Skin epidermis (tissue), 12 donors: ENCODE data around the gene TFCP2L1.

Source experiments
- H3K27ac ChIP-seq, 21 experiments: fragments of 200-600 bp; sonication (generic) in 11 of 21; one replicate each; pipeline ENCODE4 v1.5.0; 2020; ENCODE audit warnings: mild to moderate bottlenecking in 3 of 21, inconsistent platforms in 2 of 21, moderate library complexity in 2 of 21
- H3K4me3 ChIP-seq, 7 experiments: fragments of 200-600 bp; sonication (generic) in 2 of 7; one replicate each; pipeline ENCODE4 v1.5.0; 2020; ENCODE audit warnings: inconsistent platforms in 2 of 7, mild to moderate bottlenecking in 2 of 7, moderate library complexity in 1 of 7

TFCP2L1 gene

DNA sequence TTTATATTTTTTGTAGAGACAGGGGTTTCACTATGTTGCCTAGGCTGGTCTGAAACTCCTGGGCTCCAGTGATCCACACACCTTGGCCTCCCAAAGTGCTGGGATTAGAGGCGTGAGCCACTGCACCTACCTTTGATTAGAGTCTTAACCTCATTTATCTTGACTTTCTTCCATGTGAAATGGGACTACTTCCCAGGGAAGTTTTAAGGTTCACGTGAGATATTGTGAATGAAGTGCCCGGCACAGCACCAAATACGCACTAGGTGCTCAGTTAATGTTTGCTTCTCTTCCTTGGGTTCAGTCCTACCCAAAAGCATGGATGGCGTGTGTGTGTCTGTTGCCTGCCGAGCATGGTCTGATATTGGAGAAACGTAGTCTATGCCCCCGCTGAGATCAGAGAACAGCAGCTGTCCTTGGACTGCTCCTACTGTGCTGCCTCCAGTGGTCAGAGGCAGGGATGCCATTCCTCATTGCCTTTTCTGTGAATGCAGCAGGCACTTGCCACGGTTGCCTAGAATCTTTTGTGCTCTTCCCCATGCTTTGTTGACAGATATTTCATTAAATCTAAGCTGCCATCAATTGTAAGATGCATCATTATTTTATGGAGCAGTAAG is 12.3 kb upstream of the TFCP2L1 start:
- H3K27ac ChIP-seq, result no peak overlapping the region
- no peak overlapping the region for H3K4me3 ChIP-seq

DNA sequence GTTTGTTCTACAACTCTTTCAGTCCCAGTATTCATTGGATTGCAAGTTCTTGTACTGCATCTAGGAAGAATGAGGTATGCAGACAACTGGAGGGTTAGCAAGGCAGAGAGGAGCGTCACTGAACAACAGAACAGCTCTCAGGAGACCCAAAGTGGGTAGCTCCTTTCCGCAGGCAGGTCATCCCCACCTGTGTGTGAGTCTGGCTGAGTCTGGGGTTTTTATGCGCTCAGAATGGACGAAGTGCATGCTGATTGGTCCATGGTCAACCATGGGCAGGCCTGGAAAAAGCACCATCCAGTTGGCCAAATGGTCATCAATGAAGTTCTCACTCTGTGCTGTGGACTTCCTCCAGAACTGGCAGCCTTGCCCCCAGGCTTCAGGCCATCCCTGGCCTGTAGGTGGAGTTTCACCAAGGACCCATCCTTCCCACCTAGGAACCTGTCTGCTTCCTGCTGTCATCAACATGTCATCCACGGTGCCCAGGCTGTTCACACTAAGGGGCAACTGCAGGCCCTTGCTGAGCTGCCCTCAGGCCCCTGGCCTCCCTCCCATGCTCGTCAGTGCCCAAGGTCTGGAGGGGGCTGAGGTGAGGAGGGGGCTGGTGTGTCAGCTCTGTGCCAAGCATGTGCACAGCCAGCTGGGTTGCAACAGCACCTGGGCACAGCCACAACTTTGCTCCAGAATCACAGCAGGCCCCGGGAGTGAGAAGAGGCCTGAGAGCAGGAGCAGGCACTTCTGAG is 11.1 kb upstream of the TFCP2L1 start:
- H3K4me3 ChIP-seq, result no peak overlapping the region
- H3K27ac ChIP-seq, result no peak overlapping the region

DNA sequence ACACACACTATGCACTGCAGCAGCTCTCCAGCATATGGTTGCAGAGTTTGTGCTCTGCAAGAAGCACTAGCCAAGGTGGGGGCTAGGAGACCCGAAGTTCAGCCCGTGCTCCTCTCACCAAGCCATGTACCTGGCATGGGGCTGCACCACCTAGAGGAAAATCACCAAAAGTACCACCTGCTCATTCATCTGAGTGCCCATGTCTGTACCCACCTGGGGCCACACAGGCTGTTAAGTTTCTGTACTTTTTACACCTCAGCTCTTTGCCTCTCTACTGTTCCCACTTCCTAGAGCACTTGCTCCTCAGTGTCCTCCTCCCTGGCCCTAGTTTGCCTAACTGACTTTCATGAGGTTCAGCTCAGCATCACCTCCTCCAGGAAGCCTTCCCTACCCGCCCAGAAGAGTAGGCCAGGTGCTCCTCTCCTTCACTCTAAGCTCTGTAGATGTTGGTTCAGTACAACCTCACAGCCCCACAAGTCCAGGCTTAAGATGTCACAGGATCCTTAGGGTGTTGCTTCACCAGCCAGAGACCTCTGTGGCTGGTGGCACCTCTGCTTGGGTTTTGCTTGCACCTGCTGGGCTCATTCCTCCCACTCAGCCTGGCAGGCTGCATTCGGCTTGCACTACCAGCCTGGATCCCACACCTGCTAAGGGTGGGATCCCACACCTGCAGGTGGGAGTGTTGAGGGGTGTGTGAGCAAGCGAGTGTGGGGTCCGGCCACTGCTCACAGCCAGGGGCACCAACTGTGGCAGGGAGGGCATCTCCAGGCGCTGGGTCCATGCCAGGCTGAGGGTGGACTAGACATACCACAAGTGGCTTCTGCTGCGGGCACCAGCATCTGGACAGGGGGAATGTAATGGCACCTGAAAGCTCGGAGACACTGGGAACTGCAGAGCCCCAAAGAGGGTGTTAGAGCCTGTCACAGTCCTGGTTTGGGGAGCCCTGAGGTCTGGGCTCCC is 10.2 kb upstream of the TFCP2L1 start:
- H3K27ac ChIP-seq, result no peak overlapping the region

DNA sequence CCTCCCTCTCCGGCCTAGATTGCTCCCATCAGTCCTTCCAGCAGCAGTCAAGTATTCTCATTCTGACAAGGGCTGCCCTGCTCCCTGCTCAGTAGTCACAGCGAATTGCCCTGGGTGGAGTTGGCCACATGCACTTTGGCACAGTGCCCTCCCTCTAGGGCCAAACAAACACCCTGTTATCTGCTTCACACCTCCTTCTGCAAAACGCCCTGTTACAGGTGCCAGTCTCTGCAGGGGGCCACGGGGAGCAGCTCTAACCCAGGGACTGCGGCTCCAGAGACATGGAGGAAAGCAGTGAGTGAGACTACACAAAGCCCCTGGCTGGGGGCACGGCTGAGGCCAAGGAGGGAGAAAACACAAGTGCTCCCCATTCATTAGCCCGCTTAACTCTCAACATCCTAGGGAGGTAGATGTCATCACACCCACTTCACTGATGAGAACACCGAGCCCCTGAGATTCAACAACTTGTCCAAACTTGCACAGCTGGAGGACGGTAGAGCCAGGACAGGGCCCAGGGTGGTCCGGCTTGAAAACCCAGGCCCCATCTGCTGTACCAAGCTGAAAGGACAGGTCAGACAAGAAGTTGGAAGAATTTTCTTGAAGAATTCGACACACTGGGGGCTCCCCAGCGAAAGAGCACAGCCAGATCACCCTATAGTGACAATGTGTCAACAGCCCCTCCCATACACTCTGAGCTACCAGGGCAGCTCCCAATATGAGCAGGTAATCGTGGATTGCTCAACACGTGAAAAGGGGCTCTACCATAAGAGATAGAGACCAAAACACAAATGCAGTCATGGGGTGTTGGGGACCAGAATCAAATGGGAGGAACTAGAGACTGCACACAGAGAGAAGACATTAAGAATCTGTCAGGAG is 8.7 kb upstream of the TFCP2L1 start:
- Histone ChIP-seq H3K27ac (no peak overlapping the region), H3K4me3 (no peak overlapping the region)

More for the DNA sequence above, 10.2 kb upstream of the TFCP2L1 start:
- H3K4me3 ChIP-seq, result no peak overlapping the region

DNA sequence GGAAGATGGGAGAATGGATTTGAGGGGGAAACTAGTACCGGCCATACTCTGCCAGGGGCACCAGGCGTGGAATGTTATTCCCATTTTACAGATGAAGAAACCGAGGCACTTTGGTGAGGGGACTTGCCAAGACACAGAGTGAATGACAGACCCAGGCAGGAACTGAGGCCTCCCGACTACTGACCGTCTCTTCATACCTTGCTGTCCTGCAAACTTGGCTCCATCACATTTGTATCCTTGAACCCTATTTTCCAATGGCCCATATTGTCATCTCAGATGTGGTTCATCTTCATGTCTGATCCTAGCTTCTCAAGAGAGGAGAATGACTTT is 6.2 kb upstream of the TFCP2L1 start:
- H3K27ac ChIP-seq, result no peak overlapping the region

DNA sequence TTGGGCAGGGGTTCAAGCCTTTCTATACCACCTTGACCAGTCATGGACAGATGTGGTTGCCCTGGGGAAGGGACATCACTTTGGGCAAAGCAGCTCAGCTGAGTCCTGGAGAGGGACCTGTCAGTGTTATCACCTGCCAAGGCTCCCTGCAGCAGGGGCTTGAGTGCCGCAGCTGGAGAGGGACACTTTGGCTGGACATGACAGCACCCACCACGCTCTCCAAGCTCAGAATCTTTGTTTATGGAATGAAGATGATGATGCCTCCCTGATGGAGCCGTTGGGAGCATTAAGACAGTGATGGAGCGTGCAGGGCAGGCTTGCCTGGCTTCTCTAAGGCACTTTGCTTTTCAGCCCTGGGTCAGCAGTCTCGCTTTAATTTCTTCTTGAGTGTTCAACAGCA is 4.3 kb upstream of the TFCP2L1 start:
- no peak overlapping the region for H3K4me3 ChIP-seq
- H3K27ac ChIP-seq, result no peak overlapping the region

More for the DNA sequence above, 6.2 kb upstream of the TFCP2L1 start:
- H3K4me3 ChIP-seq, result no peak overlapping the region

DNA sequence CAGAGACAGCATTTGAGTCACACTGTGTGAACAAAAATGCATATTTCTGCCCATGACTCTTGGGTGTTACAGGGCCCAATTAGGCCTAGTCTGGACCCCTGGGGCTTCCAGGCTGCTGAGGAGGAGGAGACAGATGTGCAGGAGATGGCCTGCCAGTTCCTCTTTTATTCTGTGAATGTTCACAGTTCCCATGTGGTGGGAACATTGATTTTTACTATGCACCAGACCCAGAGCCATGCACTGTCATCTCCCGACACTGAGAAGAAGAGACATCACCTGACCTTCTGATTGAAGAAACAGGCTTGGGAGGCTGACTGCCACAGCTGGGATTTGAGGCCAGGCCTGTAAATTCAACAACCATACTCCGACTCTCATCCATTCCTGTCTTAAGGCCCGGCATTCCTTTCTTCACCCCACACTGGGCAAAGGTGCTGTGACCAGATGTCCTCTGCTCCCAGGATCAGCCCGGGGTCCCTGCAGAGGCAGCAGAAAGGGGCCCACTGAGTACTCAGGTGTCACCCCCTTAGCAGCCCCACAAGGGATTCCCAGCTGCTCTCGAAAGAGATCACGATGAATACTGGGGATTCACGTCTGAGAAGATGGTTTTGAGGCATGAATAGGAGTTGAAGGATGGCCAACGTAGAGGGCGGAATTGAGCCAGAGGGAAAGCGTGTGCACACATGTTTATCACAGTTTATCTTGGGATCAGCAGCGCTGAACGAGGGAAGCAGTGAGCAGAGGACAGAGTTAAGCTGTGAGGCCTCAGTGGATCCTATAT is 3.6 kb upstream of the TFCP2L1 start:
- Histone ChIP-seq H3K4me3 (no peak overlapping the region), H3K27ac (no peak overlapping the region)

DNA sequence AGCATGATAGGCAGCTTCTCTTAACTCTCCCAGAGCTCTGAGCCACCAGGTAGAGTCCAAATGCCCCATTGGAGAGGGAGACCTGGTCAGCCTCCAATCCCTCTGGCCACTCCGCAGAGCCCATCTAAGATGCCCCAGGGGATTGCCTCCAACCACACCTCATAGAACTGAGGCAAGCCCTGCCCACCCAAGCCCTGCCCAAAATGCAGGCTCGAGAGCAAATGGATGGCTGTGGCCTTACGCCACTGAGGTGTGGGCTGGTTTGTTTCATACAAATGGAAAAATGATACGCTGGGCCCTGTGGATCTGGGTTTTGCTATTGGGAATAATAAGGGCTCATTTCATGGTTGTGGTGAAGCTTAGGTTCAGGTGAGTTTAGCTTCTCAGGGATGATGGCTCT is 3.0 kb upstream of the TFCP2L1 start:
- H3K27ac ChIP-seq, result no peak overlapping the region
- no peak overlapping the region for H3K4me3 ChIP-seq

DNA sequence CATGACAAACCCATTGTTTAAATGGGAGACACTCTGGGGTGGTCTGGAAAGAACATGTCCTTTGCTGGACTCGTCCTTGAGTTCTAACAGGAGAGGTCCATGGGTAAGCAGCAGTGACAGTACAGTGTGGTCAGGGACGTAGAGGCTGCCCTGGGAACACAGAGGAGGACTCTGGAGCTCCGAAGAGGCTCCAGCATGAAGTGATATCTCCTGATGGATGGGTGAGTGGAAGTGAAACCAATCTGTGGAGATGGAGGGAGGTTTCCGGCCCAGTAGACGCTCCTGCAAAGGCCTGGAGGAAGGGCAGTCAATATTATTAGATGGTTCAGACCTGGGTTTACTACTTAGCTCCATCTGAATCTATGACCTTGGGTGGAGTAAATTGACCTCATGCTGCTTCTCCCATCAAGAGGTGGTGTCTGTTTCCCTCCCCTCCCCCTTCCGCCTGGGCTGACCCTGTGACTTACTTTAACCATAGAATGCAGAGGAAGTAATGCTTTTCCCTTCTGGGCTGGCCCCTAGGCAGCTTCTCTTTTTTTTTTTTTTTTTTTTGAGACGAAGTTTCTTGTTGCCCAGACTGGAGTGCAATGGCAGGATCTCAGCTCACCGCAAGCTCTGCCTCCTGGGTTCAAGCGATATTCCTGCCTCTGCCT is 2.3 kb upstream of the TFCP2L1 start:
- Histone ChIP-seq H3K27ac (no peak overlapping the region), H3K4me3 (no peak overlapping the region)

DNA sequence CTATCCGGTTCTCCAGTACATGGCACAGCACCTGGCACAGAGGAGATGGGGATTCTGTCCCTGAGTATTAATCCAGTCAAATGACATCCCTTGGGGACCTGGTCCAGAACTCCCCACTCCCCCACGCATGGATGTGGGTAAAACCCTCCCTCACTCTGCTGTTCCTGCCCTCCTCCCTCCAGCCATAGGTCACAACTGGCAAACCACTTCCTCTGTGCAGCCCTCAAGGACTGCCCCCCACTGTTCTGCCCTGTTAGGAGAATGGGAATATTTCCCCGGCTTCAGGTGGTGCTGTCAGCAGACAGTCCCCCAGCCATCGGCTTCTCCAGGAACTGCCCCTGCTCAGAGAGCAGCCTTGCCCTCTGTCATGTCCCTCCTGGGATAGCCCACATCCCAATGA is 1.5 kb upstream of the TFCP2L1 start:
- Histone ChIP-seq H3K27ac (no peak overlapping the region), H3K4me3 (no peak overlapping the region)

DNA sequence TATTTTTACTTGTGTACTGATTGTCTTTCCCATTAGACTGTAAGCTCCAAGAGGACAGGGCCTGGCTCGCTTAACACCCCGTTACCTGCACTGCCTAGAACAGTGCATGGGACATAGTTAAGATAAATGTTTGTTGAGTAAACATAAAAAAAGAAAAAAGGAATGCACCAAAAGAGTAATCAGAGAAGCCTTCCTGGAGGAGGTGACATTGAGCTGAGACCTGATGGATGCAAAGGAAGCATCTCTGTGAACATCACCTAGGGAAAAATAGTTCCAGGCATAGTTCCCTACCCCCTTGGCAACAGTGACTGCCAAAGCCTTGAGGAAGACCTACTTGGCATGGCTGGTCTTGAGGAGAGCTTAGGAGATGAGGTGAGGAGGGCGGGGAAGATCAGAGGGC is 924 bp upstream of the TFCP2L1 start:
- Histone ChIP-seq H3K4me3 (no peak overlapping the region), H3K27ac (no peak overlapping the region)

DNA sequence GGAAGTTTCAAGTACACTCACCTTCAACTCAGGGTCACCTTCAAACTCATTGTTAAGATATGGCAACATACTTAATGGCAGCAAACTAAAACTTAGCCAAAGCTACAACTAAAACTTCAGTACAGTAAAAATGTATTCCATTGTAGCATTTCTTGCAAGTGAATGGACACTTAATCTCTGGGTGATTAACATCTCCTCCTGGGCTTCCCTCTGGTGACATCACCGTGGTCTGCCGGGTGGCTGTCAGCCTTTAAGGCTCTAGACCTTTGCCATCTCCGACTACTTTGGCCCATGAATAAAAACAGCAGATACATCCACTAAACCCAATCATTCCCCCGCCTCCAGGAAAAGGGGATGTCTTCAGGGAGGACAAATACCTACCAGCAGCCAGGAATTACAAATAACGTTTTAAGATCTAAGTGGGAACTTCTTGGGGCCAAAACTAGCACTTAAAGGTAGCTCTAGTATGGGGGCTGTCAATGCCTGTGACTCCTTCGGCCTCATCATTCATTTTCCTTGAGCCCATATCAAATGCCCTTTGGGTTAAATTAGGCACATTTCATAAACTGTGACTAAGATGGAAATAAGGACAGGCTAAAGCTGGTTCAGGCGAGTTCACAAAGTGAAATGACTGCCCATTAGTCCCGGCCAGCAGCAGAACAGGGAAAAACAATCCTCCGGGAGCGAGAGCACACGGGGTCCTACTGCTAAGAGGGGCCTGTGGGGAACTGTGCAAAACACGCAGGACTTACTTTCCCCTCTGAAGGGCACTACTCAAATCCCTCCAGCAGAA is 1.1 kb downstream of the TFCP2L1 start:
- Histone ChIP-seq H3K4me3 (peak overlapping the region; percentile 46 to 66 (median 54)), H3K27ac (peak overlapping the region in 16 of 21 experiments; percentile 5 to 82 (median 64))

DNA sequence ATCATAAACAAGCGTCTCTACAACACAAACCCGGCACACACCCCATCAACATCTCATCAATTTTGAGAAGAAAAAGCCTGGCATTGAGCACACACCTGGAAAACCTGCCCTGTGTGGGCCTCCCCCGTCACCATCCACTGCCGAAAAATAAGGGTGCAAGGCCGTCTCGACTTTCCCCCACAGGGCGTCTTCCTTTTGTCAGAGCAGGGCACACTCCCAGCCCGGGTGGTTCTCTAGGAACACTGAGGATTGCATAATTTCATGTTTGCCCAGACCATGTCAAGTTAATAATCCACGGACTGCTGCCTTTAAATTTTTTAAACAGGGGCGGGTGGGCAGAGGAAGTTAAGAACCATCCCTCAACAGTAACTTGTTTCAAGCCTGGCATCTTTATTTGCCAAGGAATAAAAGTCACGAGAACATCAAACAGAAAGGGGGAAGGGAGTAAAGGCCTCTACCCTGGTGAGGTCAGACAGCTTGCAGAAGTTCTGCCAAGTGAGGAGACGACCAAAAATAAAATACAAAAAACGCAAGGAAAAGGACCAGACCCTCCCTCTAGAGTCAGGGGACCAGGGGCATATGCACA is 2.1 kb downstream of the TFCP2L1 start:
- H3K27ac ChIP-seq, result peak overlapping the region in 3 of 21 experiments; percentile 19 to 82 (median 21)

DNA sequence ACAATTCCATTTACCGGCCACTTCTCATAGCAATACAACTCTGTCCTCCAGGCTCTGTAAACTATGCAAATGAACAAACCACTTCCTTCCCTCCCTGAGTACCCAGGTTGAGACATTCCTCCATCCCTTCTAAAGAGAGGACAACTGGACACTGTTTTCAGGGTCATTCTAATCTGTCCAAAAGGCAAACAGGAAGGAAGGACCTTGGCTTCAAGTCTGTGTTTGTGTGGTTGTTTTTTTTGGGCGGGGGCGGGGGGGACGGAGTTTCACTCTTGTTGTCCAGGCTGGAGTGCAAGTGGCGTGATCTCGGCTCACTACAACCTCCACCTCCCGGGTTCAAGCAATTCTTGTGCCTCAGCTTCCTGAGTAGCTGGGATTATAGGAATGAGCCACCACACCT is 3.3 kb downstream of the TFCP2L1 start:
- Histone ChIP-seq H3K4me3 (no peak overlapping the region), H3K27ac (no peak overlapping the region)

More for the DNA sequence above, 2.1 kb downstream of the TFCP2L1 start:
- H3K4me3 ChIP-seq, result peak overlapping the region in 4 of 7 experiments; percentile 11 to 66 (median 54)

DNA sequence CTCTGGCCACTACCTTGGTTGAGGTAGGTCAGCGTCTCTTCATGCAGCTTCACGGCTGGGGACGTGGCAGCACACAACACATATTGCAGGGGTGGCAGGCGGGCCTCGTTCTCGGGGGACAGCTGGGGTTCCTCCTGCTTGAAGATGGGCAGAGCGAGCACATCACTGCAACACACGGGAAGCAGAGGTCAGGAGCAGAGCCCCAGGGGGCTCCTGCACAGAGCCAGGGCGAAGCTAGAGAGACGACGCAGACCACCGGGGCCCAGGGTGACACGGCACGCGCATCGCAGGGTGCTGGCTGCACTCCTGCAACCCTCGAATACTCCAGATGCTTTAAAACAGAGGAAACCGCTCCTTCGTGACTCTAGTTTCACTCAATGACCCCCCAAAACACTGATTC is 3.9 kb downstream of the TFCP2L1 start:
- H3K4me3 ChIP-seq, result no peak overlapping the region
- no peak overlapping the region for H3K27ac ChIP-seq

DNA sequence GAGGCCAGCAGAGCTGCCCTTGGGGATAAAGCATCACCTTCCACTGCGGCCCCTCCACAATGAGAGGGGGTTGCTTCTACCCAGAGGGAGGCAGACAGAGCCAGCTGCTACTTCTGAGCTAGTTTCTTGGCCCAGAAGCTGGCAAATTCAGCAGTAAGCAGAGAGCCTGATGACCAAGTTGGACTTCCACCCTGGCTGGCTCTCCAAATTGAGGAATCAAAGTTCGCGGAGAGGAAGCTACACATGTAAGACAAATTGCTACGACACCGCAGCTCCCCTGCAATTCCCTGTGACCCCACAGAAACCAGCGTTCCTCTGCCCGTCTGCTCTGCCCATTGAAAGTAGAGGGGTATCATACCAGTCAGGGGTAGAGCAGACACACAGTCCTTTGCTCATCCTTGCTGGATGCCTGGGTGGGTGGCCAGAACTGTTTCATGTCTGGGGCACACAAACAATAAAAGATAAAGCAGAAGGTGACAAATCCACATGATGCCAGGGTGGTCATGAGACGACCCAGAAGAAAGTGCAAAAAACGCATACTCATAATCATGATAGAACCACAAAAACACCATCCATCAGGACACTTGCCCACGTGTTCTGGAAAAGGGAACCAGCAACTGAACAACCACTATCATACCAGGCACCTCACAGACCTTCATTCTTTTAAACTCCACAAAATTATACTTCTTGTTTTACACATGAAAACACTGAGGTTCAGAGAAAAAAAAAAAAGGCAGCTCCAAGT is 5.4 kb downstream of the TFCP2L1 start:
- H3K27ac ChIP-seq, result no peak overlapping the region
- no peak overlapping the region for H3K4me3 ChIP-seq

DNA sequence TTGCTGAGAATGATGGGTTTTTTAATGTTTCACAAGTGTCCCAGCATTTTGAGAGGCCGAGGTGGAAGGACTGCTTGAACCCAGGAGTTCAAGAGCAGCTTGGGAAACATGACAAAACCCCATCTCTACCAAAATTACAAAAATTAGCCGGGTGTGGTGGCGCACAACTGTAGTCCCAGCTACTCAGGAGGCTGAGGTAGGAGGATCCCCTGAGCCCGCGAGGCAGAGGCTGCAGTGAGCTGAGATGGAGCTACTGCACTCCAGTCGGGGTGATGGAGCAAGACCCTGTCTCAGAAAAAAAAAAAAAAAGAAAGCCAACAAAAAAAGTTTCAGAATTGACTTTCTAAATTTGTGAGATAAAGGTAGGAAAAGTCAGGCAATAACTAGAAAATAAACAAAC is 8.7 kb downstream of the TFCP2L1 start:
- H3K4me3 ChIP-seq, result no peak overlapping the region
- H3K27ac ChIP-seq, result no peak overlapping the region
